K562 (cell line): ENCODE measurements around the gene PPP1R2C. TPM values are rescaled to one million over a fixed set of nuclear protein-coding genes. Genes with fewer than 3 reads are reported as not detected.

ENCODE experiments used
- ATAC-seq: fragments of 200-7000 bp; cut with Tn5 transposase; 3 replicates; pipeline ENCODE4 v1.9.1; 2020; ENCODE audit warnings: moderate library complexity
- BruUV-seq: library from RNA; stranded (reverse); fragments of 400-500 nt; replicated peaks from 2 replicates; lab custom pipeline; 2021; lab: Mats Ljungman, UMichigan
- CTCF ChIA-PET: fragments of 300-600 bp; formaldehyde crosslinking; extraction: SDS; loops from one replicate; lab custom pipeline; 2021; ENCODE audit warnings: low intra/inter-chr PET ratio; lab: Yijun Ruan, JAX
- POLR2A ChIA-PET: fragments of 300-600, 350-650 bp; sonication (Branson Sonifier 250); formaldehyde crosslinking; extraction: SDS; loops from one replicate; lab custom pipeline; 2021; ENCODE audit warnings: antibody characterized with exemption, inconsistent platforms; lab: Yijun Ruan, JAX
- DNase-seq, 4 experiments: peaks; one replicate each; pipeline versions ENCODE4 v3.0.0 to v3.0.0-alpha.2; 2011 to 2018; ENCODE audit warnings: low spot score in 3 of 4, mixed read lengths in 3 of 4; ENCODE audit errors: extremely low read depth in 1 of 4
- FAIRE-seq: peaks from 2 replicates; lab custom pipeline; 2011; peaks lifted over from hg19 to GRCh38; lab: Jason Lieb, UNC
- H2AFZ ChIP-seq: 2 replicates; pipeline ENCODE4 v1.6.0; 2011; ENCODE audit warnings: low read depth, low read length, control low read depth, inconsistent platforms
- H3K27ac ChIP-seq: fragments of 200-600 bp; 3 replicates; pipeline ENCODE4 v1.8.0; 2011; ENCODE audit warnings: low read depth, mild to moderate bottlenecking, control low read depth, inconsistent platforms, low read length, moderate library complexity, mixed read lengths; ENCODE audit errors: extremely low read depth
- H3K27me3 ChIP-seq, 2 experiments: fragments of 300-600 bp in 1 of 2; 2 replicates in 1 of 2; 3 replicates in 1 of 2; pipeline versions ENCODE4 v1.6.0 to v1.8.0; 2011; ENCODE audit warnings: inconsistent platforms in 2 of 2, low read length in 2 of 2, mild to moderate bottlenecking in 1 of 2, mixed read lengths in 1 of 2, moderate library complexity in 1 of 2; ENCODE audit not compliant: control insufficient read depth in 2 of 2, insufficient read depth in 2 of 2
- H3K36me3 ChIP-seq: fragments of 300-600 bp; 3 replicates; pipeline ENCODE4 v1.8.0; 2011; ENCODE audit warnings: mild to moderate bottlenecking, low read length, inconsistent platforms; ENCODE audit not compliant: control insufficient read depth, insufficient read depth
- H3K4me1 ChIP-seq, 2 experiments: fragments of 200-600 bp in 1 of 2; replicated peaks in 1 of 2; 2 replicates in 1 of 2; 3 replicates in 1 of 2; pipeline versions ENCODE4 v1.5.1 to v1.8.0; 2011; ENCODE audit warnings: inconsistent platforms in 2 of 2, low read length in 2 of 2, mild to moderate bottlenecking in 1 of 2, mixed read lengths in 1 of 2, moderate library complexity in 1 of 2; ENCODE audit not compliant: control insufficient read depth in 2 of 2, insufficient read depth in 2 of 2
- H3K4me2 ChIP-seq: 2 replicates; pipeline ENCODE4 v1.6.1; 2011; ENCODE audit warnings: low read length, control low read depth, inconsistent platforms, mixed read lengths; ENCODE audit not compliant: insufficient read depth
- H3K4me3 ChIP-seq: fragments of 200-600 bp; sonication (generic), shearing (Covaris generic); 2 replicates; pipeline ENCODE4 v1.5.1; 2016; ENCODE audit warnings: control low read depth, inconsistent platforms
- H3K79me2 ChIP-seq: fragments of 200-600 bp; 3 replicates; pipeline ENCODE4 v1.8.0; 2011; ENCODE audit warnings: low read length, inconsistent platforms; ENCODE audit not compliant: control insufficient read depth, insufficient read depth
- H3K9ac ChIP-seq, 2 experiments: 2 replicates each; pipeline versions ENCODE4 v1.6.0 to v1.6.1; 2011; ENCODE audit warnings: low read depth in 2 of 2, low read length in 2 of 2, control low read depth in 1 of 2, inconsistent platforms in 1 of 2, mild to moderate bottlenecking in 1 of 2, mixed read lengths in 1 of 2; ENCODE audit not compliant: insufficient read depth in 1 of 2
- H3K9me1 ChIP-seq: one replicate; pipeline ENCODE4 v1.6.0; 2011; ENCODE audit warnings: inconsistent platforms, mild to moderate bottlenecking, low read length, moderate library complexity; ENCODE audit not compliant: control insufficient read depth, insufficient read depth
- H3K9me3 ChIP-seq: replicated peaks from 2 replicates; pipeline ENCODE4 v1.5.1; 2011; ENCODE audit warnings: low read depth, low read length, inconsistent platforms; ENCODE audit not compliant: control insufficient read depth, insufficient read depth
- H4K20me1 ChIP-seq: replicated peaks from 2 replicates; pipeline ENCODE4 v1.6.1; 2011; ENCODE audit warnings: low read length, inconsistent platforms, mixed read lengths; ENCODE audit not compliant: control insufficient read depth, insufficient read depth
- ELF2 ChIP-seq: fragments of 250-450 bp; sonication (Bioruptor Pico); IDR thresholded peaks from 2 replicates; pipeline ENCODE4 v1.5.0; 2021; ENCODE audit warnings: mild to moderate bottlenecking
- FOXA1 ChIP-seq: fragments of 450-650 bp; IDR thresholded peaks from 2 replicates; pipeline ENCODE4 v1.6.1; 2016; ENCODE audit warnings: mild to moderate bottlenecking, borderline replicate concordance
- KLF6 ChIP-seq: fragments of 250-450 bp; sonication (Bioruptor Pico); IDR thresholded peaks from 2 replicates; pipeline ENCODE4 v1.4.0; 2020; ENCODE audit warnings: mild to moderate bottlenecking, moderate library complexity, borderline replicate concordance
- NR3C1 ChIP-seq: sonication (generic); formaldehyde crosslinking; IDR thresholded peaks from 2 replicates; pipeline ENCODE4 v1.8.1; 2022; ENCODE audit warnings: missing genetic modification reagents
- SMAD4 ChIP-seq: fragments of 250-450 bp; sonication (Bioruptor Pico); conservative IDR thresholded peaks from 2 replicates; pipeline ENCODE4 v1.8.0; 2021; ENCODE audit warnings: inconsistent platforms, mild to moderate bottlenecking, moderate library complexity
- TBP ChIP-seq: optimal IDR thresholded peaks from 2 replicates; pipeline ENCODE3; 2011; ENCODE audit warnings: low read depth, low read length, improper control_type of control experiment
- TOE1 ChIP-seq, 2 experiments: fragments of 450-650 bp in 1 of 2; sonication (generic) in 1 of 2; formaldehyde crosslinking in 1 of 2; IDR thresholded peaks; 2 replicates each; pipeline versions ENCODE4 v1.7.1 to v1.8.0; 2016 to 2022; ENCODE audit warnings: borderline replicate concordance in 2 of 2, mild to moderate bottlenecking in 2 of 2, antibody characterized with exemption in 1 of 2, inconsistent platforms in 1 of 2, low read depth in 1 of 2, missing genetic modification reagents in 1 of 2, moderate library complexity in 1 of 2
- ZEB2 ChIP-seq: fragments of 450-650 bp; IDR thresholded peaks from 2 replicates; pipeline ENCODE4 v1.6.1; 2016
- WGBS: fragments of 100-300 bp; shearing (Covaris generic); methylation state at CpG from one replicate; pipeline ENCODE4 v1.1.6; 2016; ENCODE audit warnings: low coverage, mixed read lengths; ENCODE audit not compliant: insufficient coverage; ENCODE audit errors: missing lambda C conversion rate; 5-methylcytosine and 5-hydroxymethylcytosine counted together
- in situ Hi-C: fragments of 300-500 bp; cut with MboI; formaldehyde crosslinking; loops from 4 replicates; pipeline ENCODE4 v1.15.0; 2018; ENCODE audit warnings: inconsistent platforms, mixed read lengths
- intact Hi-C: fragments of 100-400 bp; cut with micrococcal nuclease; formaldehyde crosslinking; loops from 2 replicates; pipeline ENCODE4 v1.14.2; 2022
- polyA plus RNA-seq, 8 experiments: library from polyadenylated mRNA; depleted of rRNA in 4 of 8; stranded (reverse) in 5 of 8; unstranded in 3 of 8; fragments of >200 nt; fragmentation: Nextera tagmentation in 2 of 8; fragmentation: Illumina TruSeq in 1 of 8; extraction: Ambion mirVana in 2 of 8; extraction: Trizol in 1 of 8; gene quantifications; 2 replicates each; pipeline versions ENCODE4 v1.2.1 to v1.2.3, GENCODE V29; 2011 to 2014; ENCODE audit warnings: inconsistent platforms in 1 of 8, missing spikeins in 1 of 8
- total RNA-seq, 7 experiments: library from RNA; depleted of rRNA in 6 of 7; stranded (reverse); fragments of >200 nt in 6 of 7; fragmentation: Illumina TruSeq in 2 of 7; extraction: Trizol in 2 of 7; gene quantifications; 2 replicates each; pipeline versions ENCODE4 v1.2.1 to v1.2.3, GENCODE V29; 2011 to 2021; ENCODE audit warnings: low replicate concordance in 1 of 7
- TF ChIP-seq, protein P1 (sequence below): fragments of 250-450 bp; sonication (Bioruptor Pico); IDR thresholded peaks from 2 replicates; pipeline ENCODE4 v1.4.0; 2020

PPP1R2C gene
- total and polyA plus RNA-seq, 9 of the 15 experiments (the other 6 are each of a cell fraction or from before 2014, with no cell fraction given), result not detected

DNA sequence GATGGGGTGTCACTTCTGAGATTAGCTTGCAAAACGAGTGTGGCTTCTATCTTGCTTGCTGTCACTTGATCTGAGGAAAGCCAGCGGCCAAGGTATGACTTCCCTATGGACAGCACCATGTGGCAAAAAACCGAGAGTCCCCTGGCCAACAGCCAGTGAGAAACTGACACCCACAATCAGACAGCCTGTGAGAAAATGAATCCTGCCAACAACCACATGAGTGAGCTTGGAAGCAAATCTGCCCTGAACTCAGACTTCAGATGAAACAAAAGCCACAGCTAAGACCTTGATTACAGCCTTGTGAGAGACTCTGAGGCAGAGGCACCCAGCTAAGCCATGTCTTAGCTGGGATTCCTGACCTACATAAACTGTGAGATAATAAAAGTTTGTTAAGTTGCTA is 45.5 kb downstream of the PPP1R2C start:
- ChIA-PET POLR2A (interaction anchor here (0.8 kb wide), 1 partner anchor 17 kb away, joined by 3 read pairs; no protein-coding TSS in a partner anchor), CTCF (no interaction called here)
- Histone ChIP-seq H3K36me3 (no peaks in the 10 kb centered on the region), H3K27ac (no peak overlapping the region), H3K27me3 (no peaks in the 10 kb centered on the region), H3K4me2 (no peak overlapping the region), H3K4me1 (no peaks in the 10 kb centered on the region), H3K9me3 (no peaks in the 10 kb centered on the region), H4K20me1 (no peaks in the 10 kb centered on the region), H3K9me1 (no peaks in the 10 kb centered on the region)
- in situ Hi-C loops, result no loop called here
- no TSS peak for BruUV-seq
- no peak for ATAC-seq
- no peak for TF ChIP-seq KLF6 (CRISPR knock-in tag)
- TF ChIP-seq FOXA1, result no peak
- TF ChIP-seq SMAD4, result no peak
- TF ChIP-seq, protein P1, sequence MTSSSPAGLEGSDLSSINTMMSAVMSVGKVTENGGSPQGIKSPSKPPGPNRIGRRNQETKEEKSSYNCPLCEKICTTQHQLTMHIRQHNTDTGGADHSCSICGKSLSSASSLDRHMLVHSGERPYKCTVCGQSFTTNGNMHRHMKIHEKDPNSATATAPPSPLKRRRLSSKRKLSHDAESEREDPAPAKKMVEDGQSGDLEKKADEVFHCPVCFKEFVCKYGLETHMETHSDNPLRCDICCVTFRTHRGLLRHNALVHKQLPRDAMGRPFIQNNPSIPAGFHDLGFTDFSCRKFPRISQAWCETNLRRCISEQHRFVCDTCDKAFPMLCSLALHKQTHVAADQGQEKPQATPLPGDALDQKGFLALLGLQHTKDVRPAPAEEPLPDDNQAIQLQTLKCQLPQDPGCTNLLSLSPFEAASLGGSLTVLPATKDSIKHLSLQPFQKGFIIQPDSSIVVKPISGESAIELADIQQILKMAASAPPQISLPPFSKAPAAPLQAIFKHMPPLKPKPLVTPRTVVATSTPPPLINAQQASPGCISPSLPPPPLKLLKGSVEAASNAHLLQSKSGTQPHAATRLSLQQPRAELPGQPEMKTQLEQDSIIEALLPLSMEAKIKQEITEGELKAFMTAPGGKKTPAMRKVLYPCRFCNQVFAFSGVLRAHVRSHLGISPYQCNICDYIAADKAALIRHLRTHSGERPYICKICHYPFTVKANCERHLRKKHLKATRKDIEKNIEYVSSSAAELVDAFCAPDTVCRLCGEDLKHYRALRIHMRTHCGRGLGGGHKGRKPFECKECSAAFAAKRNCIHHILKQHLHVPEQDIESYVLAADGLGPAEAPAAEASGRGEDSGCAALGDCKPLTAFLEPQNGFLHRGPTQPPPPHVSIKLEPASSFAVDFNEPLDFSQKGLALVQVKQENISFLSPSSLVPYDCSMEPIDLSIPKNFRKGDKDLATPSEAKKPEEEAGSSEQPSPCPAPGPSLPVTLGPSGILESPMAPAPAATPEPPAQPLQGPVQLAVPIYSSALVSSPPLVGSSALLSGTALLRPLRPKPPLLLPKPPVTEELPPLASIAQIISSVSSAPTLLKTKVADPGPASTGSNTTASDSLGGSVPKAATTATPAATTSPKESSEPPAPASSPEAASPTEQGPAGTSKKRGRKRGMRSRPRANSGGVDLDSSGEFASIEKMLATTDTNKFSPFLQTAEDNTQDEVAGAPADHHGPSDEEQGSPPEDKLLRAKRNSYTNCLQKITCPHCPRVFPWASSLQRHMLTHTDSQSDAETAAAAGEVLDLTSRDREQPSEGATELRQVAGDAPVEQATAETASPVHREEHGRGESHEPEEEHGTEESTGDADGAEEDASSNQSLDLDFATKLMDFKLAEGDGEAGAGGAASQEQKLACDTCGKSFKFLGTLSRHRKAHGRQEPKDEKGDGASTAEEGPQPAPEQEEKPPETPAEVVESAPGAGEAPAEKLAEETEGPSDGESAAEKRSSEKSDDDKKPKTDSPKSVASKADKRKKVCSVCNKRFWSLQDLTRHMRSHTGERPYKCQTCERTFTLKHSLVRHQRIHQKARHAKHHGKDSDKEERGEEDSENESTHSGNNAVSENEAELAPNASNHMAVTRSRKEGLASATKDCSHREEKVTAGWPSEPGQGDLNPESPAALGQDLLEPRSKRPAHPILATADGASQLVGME, result no peak
- TF ChIP-seq TOE1 (IDR thresholded peaks at IDR 0.05; ENCODE audit: borderline replicate concordance), result no peak
- TF ChIP-seq TOE1 (CRISPR knock-in tag; IDR thresholded peaks at IDR 0.05; ENCODE audit: borderline replicate concordance, low read depth), result no peak
- no peak for TF ChIP-seq ELF2 (CRISPR knock-in tag)
- TF ChIP-seq ZEB2, result no peak
- TF ChIP-seq TBP, result no peak
- TF ChIP-seq NR3C1 (CRISPR knock-in tag), result no peak
- TF ChIP-seq, all 486 proteins: peak for 0
- no peak overlapping the region for H2AFZ ChIP-seq
- no peaks in the 10 kb centered on the region for H3K79me2 ChIP-seq
- intact Hi-C loops, result no loop called here
- no peak overlapping the region for H3K9ac ChIP-seq
- no peak overlapping the region for H3K4me3 ChIP-seq
- DNase-seq, result no peak
- 0% methylated on average over 3 of the region's 3 CpGs for WGBS
- no peak for FAIRE-seq
